ENCODE results near the gene ELK4. TPM values are rescaled to one million over a fixed set of nuclear protein-coding genes. Genes with fewer than 3 reads are reported as not detected.
A peak's percentile ranks its signal among the peaks of the same experiment; 100 is the strongest.

ELK4 gene
- polyA plus RNA-seq, 1 donor (not counting 4 experiments of a cell fraction or from before 2014, with no cell fraction given), result 8.6 TPM

GRCh38 chr1:205570796-205571537, 60.8 kb downstream of the ELK4 start:
- no peaks in the 10 kb centered on the region for H3K9me1 ChIP-seq (ENCODE audit: control insufficient read depth, extremely low read depth, insufficient read depth, low read length)
- peak; percentile 79 for FAIRE-seq
- no peak for TF ChIP-seq EZH2 (IDR thresholded peaks at IDR 0.05; ENCODE audit: low read length)
- TF ChIP-seq CTCF (optimal IDR thresholded peaks at IDR 0.05 in 1 of 3, IDR thresholded peaks at IDR 0.05 in 1 of 3, conservative IDR thresholded peaks at IDR 0.05 in 1 of 3; ENCODE audit: extremely low read depth in 1 of 3, insufficient read depth in 2 of 3, low read length in 3 of 3), result no peak

DNA sequence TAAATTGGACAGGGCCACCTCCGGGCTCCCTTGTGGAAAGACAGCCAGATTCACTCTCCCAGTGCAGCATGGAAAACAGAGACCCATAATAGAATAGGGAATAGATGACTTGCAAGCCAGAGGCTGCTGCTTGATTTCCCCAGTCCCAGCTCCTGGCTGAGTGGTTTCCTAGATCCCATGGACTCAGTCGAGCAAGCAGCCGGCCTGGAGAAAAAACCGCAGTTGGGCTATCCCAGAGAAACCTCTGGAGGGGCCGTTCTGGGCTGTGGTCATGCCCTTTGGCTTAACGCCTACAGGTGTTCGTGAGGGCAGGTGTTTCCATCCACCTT, 61.7 kb downstream of the ELK4 start:
- H4K20me1 ChIP-seq (ENCODE audit: control insufficient read depth, extremely low read depth, insufficient read depth, low read length), result no peaks in the 10 kb centered on the region
- H2AFZ ChIP-seq (ENCODE audit: control insufficient read depth, low read length), result no peak overlapping the region
- dilution Hi-C loops (cut with MboI; ENCODE audit: extremely low pct_ligation_motif_present, low sequenced_read_pairs), result no loop called here
- H3K79me2 ChIP-seq (ENCODE audit: control insufficient read depth, insufficient read depth, low read length), result no peaks in the 10 kb centered on the region
- H3K27me3 ChIP-seq (ENCODE audit: control insufficient read depth, extremely low read depth, insufficient read depth, low read length), result peaks cover 62% of the 10 kb centered on the region
- no peaks in the 10 kb centered on the region for H3K4me1 ChIP-seq (ENCODE audit: control insufficient read depth, extremely low read depth, insufficient read depth, low read length)
- H3K27ac ChIP-seq (ENCODE audit: control insufficient read depth, insufficient read depth, low read length), result no peak overlapping the region
- H3K9ac ChIP-seq (ENCODE audit: control insufficient read depth, extremely low read depth, insufficient read depth, low read length), result no peak overlapping the region
- no peaks in the 10 kb centered on the region for H3K36me3 ChIP-seq (ENCODE audit: control insufficient read depth in 2 of 2, extremely low read depth in 1 of 2, insufficient read depth in 2 of 2, low read length in 2 of 2)
- TF ChIP-seq EZH2 (IDR thresholded peaks at IDR 0.05; ENCODE audit: low read length) (no peak), CTCF (optimal IDR thresholded peaks at IDR 0.05 in 1 of 3, IDR thresholded peaks at IDR 0.05 in 1 of 3, conservative IDR thresholded peaks at IDR 0.05 in 1 of 3; ENCODE audit: extremely low read depth in 1 of 3, insufficient read depth in 2 of 3, low read length in 3 of 3) (no peak)
- no peak overlapping the region for H3K4me2 ChIP-seq (ENCODE audit: control insufficient read depth, extremely low read depth, insufficient read depth, low read depth, low read length)
- DNase-seq (ENCODE audit: low read depth, low spot score), result no peak
- no peaks in the 10 kb centered on the region for H3K9me3 ChIP-seq (ENCODE audit: control insufficient read depth, low read depth, low read length)
- no peak overlapping the region for H3K4me3 ChIP-seq (ENCODE audit: control insufficient read depth in 2 of 3, extremely low read depth in 1 of 3, insufficient read depth in 2 of 3, low read depth in 1 of 3, low read length in 3 of 3)
- H3K9me1 ChIP-seq (ENCODE audit: control insufficient read depth, extremely low read depth, insufficient read depth, low read length), result no peaks in the 10 kb centered on the region
- FAIRE-seq, result no peak

More at GRCh38 chr1:205570796-205571537, 60.8 kb downstream of the ELK4 start:
- no peak for DNase-seq (ENCODE audit: low read depth, low spot score)
- Histone ChIP-seq H3K36me3 (ENCODE audit: control insufficient read depth in 2 of 2, extremely low read depth in 1 of 2, insufficient read depth in 2 of 2, low read length in 2 of 2) (no peaks in the 10 kb centered on the region), H2AFZ (ENCODE audit: control insufficient read depth, low read length) (no peak overlapping the region), H3K27ac (ENCODE audit: control insufficient read depth, insufficient read depth, low read length) (no peak overlapping the region), H3K9ac (ENCODE audit: control insufficient read depth, extremely low read depth, insufficient read depth, low read length) (no peak overlapping the region), H3K27me3 (ENCODE audit: control insufficient read depth, extremely low read depth, insufficient read depth, low read length) (peaks cover 65% of the 10 kb centered on the region), H3K4me3 (ENCODE audit: control insufficient read depth in 2 of 3, extremely low read depth in 1 of 3, insufficient read depth in 2 of 3, low read depth in 1 of 3, low read length in 3 of 3) (no peak overlapping the region), H4K20me1 (ENCODE audit: control insufficient read depth, extremely low read depth, insufficient read depth, low read length) (no peaks in the 10 kb centered on the region), H3K9me3 (ENCODE audit: control insufficient read depth, low read depth, low read length) (no peaks in the 10 kb centered on the region), H3K4me2 (ENCODE audit: control insufficient read depth, extremely low read depth, insufficient read depth, low read depth, low read length) (no peak overlapping the region), H3K4me1 (ENCODE audit: control insufficient read depth, extremely low read depth, insufficient read depth, low read length) (no peaks in the 10 kb centered on the region), H3K79me2 (ENCODE audit: control insufficient read depth, insufficient read depth, low read length) (no peaks in the 10 kb centered on the region)
- dilution Hi-C loops (cut with MboI; ENCODE audit: extremely low pct_ligation_motif_present, low sequenced_read_pairs), result no loop called here
